Hepatocyte (in vitro differentiated cells): Measurements from ENCODE around the gene DEFB114. TPM values are rescaled to one million over a fixed set of nuclear protein-coding genes. Genes with fewer than 3 reads are reported as not detected.
"Not testable (repeated sequence)": the region's sequence is repeated elsewhere in the genome, so short reads cannot be mapped to it uniquely, and the experiment has no call there.

ENCODE experiments used
- DNase-seq: peaks from one replicate; pipeline ENCODE4 v3.0.0-alpha.2; 2016; ENCODE audit warnings: low spot score
- H2AFZ ChIP-seq: fragments of 200-600 bp; sonication (generic); 2 replicates; pipeline ENCODE4 v1.6.0; 2016; ENCODE audit warnings: antibody characterized with exemption, mild to moderate bottlenecking
- H3K27ac ChIP-seq: fragments of 200-600 bp; sonication (generic); 2 replicates; pipeline ENCODE4 v1.5.1; 2016; ENCODE audit warnings: mild to moderate bottlenecking
- H3K27me3 ChIP-seq: fragments of 200-600 bp; sonication (generic); 2 replicates; pipeline ENCODE4 v1.6.1; 2016
- H3K36me3 ChIP-seq: fragments of 200-600 bp; sonication (generic); replicated peaks from 2 replicates; pipeline ENCODE4 v1.5.1; 2016; ENCODE audit warnings: low read depth; ENCODE audit not compliant: insufficient read depth
- H3K4me1 ChIP-seq: fragments of 200-600 bp; sonication (generic); 2 replicates; pipeline ENCODE4 v1.5.1; 2016; ENCODE audit warnings: mild to moderate bottlenecking, moderate library complexity; ENCODE audit not compliant: insufficient read depth
- H3K4me2 ChIP-seq: fragments of 200-600 bp; sonication (generic); 2 replicates; pipeline ENCODE4 v1.6.0; 2016
- H3K4me3 ChIP-seq: fragments of 200-600 bp; sonication (generic); 2 replicates; pipeline ENCODE4 v1.5.1; 2016; ENCODE audit warnings: mild to moderate bottlenecking
- H3K79me2 ChIP-seq: fragments of 200-600 bp; sonication (generic); 2 replicates; pipeline ENCODE4 v1.6.0; 2017; ENCODE audit warnings: mild to moderate bottlenecking
- H3K9me2 ChIP-seq: fragments of 200-600 bp; sonication (generic); replicated peaks from 2 replicates; pipeline ENCODE4 v1.6.0; 2017; ENCODE audit warnings: mild to moderate bottlenecking; ENCODE audit not compliant: insufficient read depth
- H3K9me3 ChIP-seq: fragments of 200-600 bp; sonication (generic); 2 replicates; pipeline ENCODE4 v1.5.1; 2016; ENCODE audit warnings: low read depth, mild to moderate bottlenecking
- H4K20me1 ChIP-seq: fragments of 200-600 bp; sonication (generic); 2 replicates; pipeline ENCODE4 v1.6.0; 2016; ENCODE audit warnings: mild to moderate bottlenecking; ENCODE audit not compliant: insufficient read depth, poor library complexity, severe bottlenecking
- EZH2 ChIP-seq: fragments of 200-600 bp; sonication (generic); IDR thresholded peaks from 2 replicates; pipeline ENCODE4 v1.6.1; 2016; ENCODE audit warnings: antibody characterized with exemption, mild to moderate bottlenecking, borderline replicate concordance
- EZH2phosphoT487 ChIP-seq: fragments of 200-600 bp; sonication (generic); IDR thresholded peaks from one replicate; pipeline ENCODE4 v1.6.1; 2018; ENCODE audit warnings: antibody characterized with exemption, mild to moderate bottlenecking, low read depth, moderate library complexity; ENCODE audit not compliant: unreplicated experiment, severe bottlenecking
- WGBS: methylation state at CpG from one replicate; pipeline ENCODE4 v1.1.6; 2016; ENCODE audit warnings: low lambda C conversion rate; ENCODE audit errors: missing lambda C conversion rate; 5-methylcytosine and 5-hydroxymethylcytosine counted together
- polyA plus RNA-seq: library from polyadenylated mRNA; unstranded; fragments of >200 nt; fragmentation: Nextera tagmentation; extraction: Ambion mirVana; gene quantifications from 2 replicates; pipeline ENCODE4 v1.2.1, GENCODE V29; 2016
- total RNA-seq: library from RNA; depleted of rRNA; stranded (reverse); fragments of >200 nt; gene quantifications from 2 replicates; pipeline ENCODE4 v1.2.3, GENCODE V29; 2014
- TF ChIP-seq, protein P1 (sequence below): fragments of 200-600 bp; sonication (generic); IDR thresholded peaks from 2 replicates; pipeline ENCODE4 v1.5.1; 2016; ENCODE audit warnings: antibody characterized with exemption, mild to moderate bottlenecking; ENCODE audit not compliant: poor library complexity

Gene DEFB114
- total and polyA plus RNA-seq, 2 experiments from 2014 or later: not detected

DNA sequence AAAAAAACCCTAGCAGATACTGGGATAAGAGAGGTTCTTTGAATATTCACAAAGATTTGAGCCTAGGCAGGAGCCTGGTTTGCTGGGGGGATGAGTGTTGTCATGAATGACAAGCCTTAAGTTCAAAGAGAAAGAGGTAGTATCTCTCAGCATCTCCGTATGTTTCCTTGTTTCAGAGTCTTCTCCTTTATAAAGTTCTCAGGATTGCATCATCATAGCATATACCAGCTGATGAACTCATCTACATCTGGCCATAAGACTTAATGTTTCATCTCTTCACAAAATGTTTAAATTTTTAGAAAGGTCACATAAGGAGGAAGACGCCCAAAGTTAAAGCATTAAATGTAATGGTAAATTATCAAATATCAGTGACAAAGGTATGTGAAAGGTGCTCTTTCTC is 17.1 kb downstream of the DEFB114 start:
- TF ChIP-seq EZH2phosphoT487 (no peak), EZH2 (no peak)
- TF ChIP-seq, protein P1, sequence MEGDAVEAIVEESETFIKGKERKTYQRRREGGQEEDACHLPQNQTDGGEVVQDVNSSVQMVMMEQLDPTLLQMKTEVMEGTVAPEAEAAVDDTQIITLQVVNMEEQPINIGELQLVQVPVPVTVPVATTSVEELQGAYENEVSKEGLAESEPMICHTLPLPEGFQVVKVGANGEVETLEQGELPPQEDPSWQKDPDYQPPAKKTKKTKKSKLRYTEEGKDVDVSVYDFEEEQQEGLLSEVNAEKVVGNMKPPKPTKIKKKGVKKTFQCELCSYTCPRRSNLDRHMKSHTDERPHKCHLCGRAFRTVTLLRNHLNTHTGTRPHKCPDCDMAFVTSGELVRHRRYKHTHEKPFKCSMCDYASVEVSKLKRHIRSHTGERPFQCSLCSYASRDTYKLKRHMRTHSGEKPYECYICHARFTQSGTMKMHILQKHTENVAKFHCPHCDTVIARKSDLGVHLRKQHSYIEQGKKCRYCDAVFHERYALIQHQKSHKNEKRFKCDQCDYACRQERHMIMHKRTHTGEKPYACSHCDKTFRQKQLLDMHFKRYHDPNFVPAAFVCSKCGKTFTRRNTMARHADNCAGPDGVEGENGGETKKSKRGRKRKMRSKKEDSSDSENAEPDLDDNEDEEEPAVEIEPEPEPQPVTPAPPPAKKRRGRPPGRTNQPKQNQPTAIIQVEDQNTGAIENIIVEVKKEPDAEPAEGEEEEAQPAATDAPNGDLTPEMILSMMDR: no peak
- H3K4me1 ChIP-seq: no peaks in the 10 kb centered on the region
- no peak overlapping the region for H2AFZ ChIP-seq
- H3K9me3 ChIP-seq: no peaks in the 10 kb centered on the region
- H3K36me3 ChIP-seq: no peaks in the 10 kb centered on the region
- no peak overlapping the region for H3K27ac ChIP-seq
- DNase-seq: no peak
- no peaks in the 10 kb centered on the region for H3K27me3 ChIP-seq
- H3K4me3 ChIP-seq: no peak overlapping the region
- no peaks in the 10 kb centered on the region for H3K79me2 ChIP-seq
- no peaks in the 10 kb centered on the region for H3K9me2 ChIP-seq
- H3K4me2 ChIP-seq: no peak overlapping the region
- H4K20me1 ChIP-seq: no peaks in the 10 kb centered on the region
- WGBS: 61% methylated on average over 2 of the region's 2 CpGs

- not testable (repeated sequence) for H3K36me3 ChIP-seq, H3K9me3 ChIP-seq, H2AFZ ChIP-seq, H3K4me1 ChIP-seq, H3K27ac ChIP-seq, H3K79me2 ChIP-seq, H3K9me2 ChIP-seq, H4K20me1 ChIP-seq, H3K4me3 ChIP-seq, DNase-seq, H3K27me3 ChIP-seq, H3K4me2 ChIP-seq
- WGBS: 97% methylated on average over 3 of the region's 3 CpGs
Observed at GRCh38 chr6:49944068-49944467, 19.9 kb downstream of the DEFB114 start.

- peak overlapping the region; percentile 49 for H3K27ac ChIP-seq
- peak; percentile 71 for DNase-seq
- 70% methylated on average over 3 of the region's 3 CpGs for WGBS
Observed at GRCh38 chr6:49939993-49940498, 23.9 kb downstream of the DEFB114 start.

GRCh38 chr6:49937811-49938210 is 26.2 kb downstream of the DEFB114 start:
- no peak for DNase-seq
- H3K9me3 ChIP-seq: no peaks in the 10 kb centered on the region
- no peak overlapping the region for H3K4me3 ChIP-seq
- H3K9me2 ChIP-seq: no peaks in the 10 kb centered on the region
- no peak overlapping the region for H3K4me2 ChIP-seq
- H4K20me1 ChIP-seq: no peaks in the 10 kb centered on the region
- TF ChIP-seq EZH2 (no peak), EZH2phosphoT487 (no peak)
- TF ChIP-seq, protein P1: no peak
- H3K27me3 ChIP-seq: no peaks in the 10 kb centered on the region
- peaks cover 5% of the 10 kb centered on the region for H3K4me1 ChIP-seq
- H3K27ac ChIP-seq: no peak overlapping the region
- H3K79me2 ChIP-seq: no peaks in the 10 kb centered on the region
- no peaks in the 10 kb centered on the region for H3K36me3 ChIP-seq
- no peak overlapping the region for H2AFZ ChIP-seq

More at GRCh38 chr6:49939993-49940498, 23.9 kb downstream of the DEFB114 start:
- Histone ChIP-seq H4K20me1 (no peaks in the 10 kb centered on the region), H3K9me3 (no peaks in the 10 kb centered on the region), H3K9me2 (no peaks in the 10 kb centered on the region), H3K4me2 (peak overlapping the region; percentile 48), H3K4me1 (peaks cover 5% of the 10 kb centered on the region), H2AFZ (no peak overlapping the region), H3K36me3 (no peaks in the 10 kb centered on the region), H3K79me2 (no peaks in the 10 kb centered on the region), H3K4me3 (no peak overlapping the region), H3K27me3 (no peaks in the 10 kb centered on the region)
- TF ChIP-seq EZH2phosphoT487 (no peak), EZH2 (no peak)
- TF ChIP-seq, protein P1: no peak
